GM12878 (cell line): ENCODE measurements around the gene PEX16.

Source experiments
- CHD1 ChIP-seq: IDR thresholded peaks from 2 replicates; pipeline ENCODE4 v1.6.1; 2012; ENCODE audit warnings: low read depth, low read length, improper control_type of control experiment
- CTCF ChIP-seq, 3 experiments: IDR thresholded peaks in 2 of 3; conservative IDR thresholded peaks in 1 of 3; 2 replicates each; pipeline ENCODE4 v1.5.1; 2011; ENCODE audit warnings: low read depth in 3 of 3, low read length in 3 of 3, mild to moderate bottlenecking in 3 of 3, control low read depth in 2 of 3, moderate library complexity in 2 of 3, inconsistent platforms in 1 of 3, mixed read lengths in 1 of 3; ENCODE audit not compliant: control insufficient read depth in 2 of 3, insufficient read depth in 1 of 3; ENCODE audit errors: extremely low read depth in 1 of 3
- E4F1 ChIP-seq: fragments of 450-650 bp; IDR thresholded peaks from 2 replicates; pipeline ENCODE4 v1.6.1; 2018; ENCODE audit warnings: borderline replicate concordance, mild to moderate bottlenecking; ENCODE audit not compliant: partially characterized antibody
- ELK1 ChIP-seq: IDR thresholded peaks from 2 replicates; pipeline ENCODE4 v1.6.1; 2012; ENCODE audit warnings: low read depth, low read length, improper control_type of control experiment
- EZH2 ChIP-seq: IDR thresholded peaks from 2 replicates; pipeline ENCODE4 v1.6.1; 2012; ENCODE audit warnings: low read depth, mild to moderate bottlenecking, control low read depth, inconsistent platforms, low read length, borderline replicate concordance; ENCODE audit not compliant: control insufficient read depth
- JUNB ChIP-seq: IDR thresholded peaks from 2 replicates; pipeline ENCODE4 v1.6.1; 2016; ENCODE audit warnings: antibody characterized with exemption, mild to moderate bottlenecking
- POLR2AphosphoS5 ChIP-seq: IDR thresholded peaks from 2 replicates; pipeline ENCODE4 v1.6.1; 2011; ENCODE audit warnings: mild to moderate bottlenecking, low read length, inconsistent platforms
- RAD21 ChIP-seq: IDR thresholded peaks from 2 replicates; pipeline ENCODE4 v1.6.1; 2011; ENCODE audit warnings: mild to moderate bottlenecking, low read depth, low read length, moderate library complexity; ENCODE audit not compliant: insufficient read depth
- STAT3 ChIP-seq: IDR thresholded peaks from 2 replicates; pipeline ENCODE4 v1.6.1; 2011; ENCODE audit warnings: low read depth, low read length, improper control_type of control experiment
- TAF1 ChIP-seq: IDR thresholded peaks from 2 replicates; pipeline ENCODE4 v1.6.1; 2011; ENCODE audit warnings: mild to moderate bottlenecking, low read depth, low read length, borderline replicate concordance

GRCh38 chr11:45881708-45882368 is 35.8 kb downstream of the PEX16 start:
- TF ChIP-seq CHD1 (no peak), JUNB (no peak), STAT3 (no peak), EZH2 (no peak), CTCF (IDR thresholded peaks at IDR 0.05 in 2 of 3, conservative IDR thresholded peaks at IDR 0.05 in 1 of 3; ENCODE audit: control insufficient read depth in 2 of 3, extremely low read depth in 1 of 3, insufficient read depth in 1 of 3, low read depth in 3 of 3, low read length in 3 of 3) (no peak), POLR2AphosphoS5 (no peak), TAF1 (no peak), RAD21 (no peak), ELK1 (no peak), E4F1 (no peak)
